IPS-18a (cell line): ENCODE data around the gene SARM1.

Experiments
- H3K27ac ChIP-seq: one replicate; pipeline ENCODE4 v1.5.1; 2013; ENCODE audit warnings: low read length
- H3K27me3 ChIP-seq: one replicate; pipeline ENCODE4 v1.6.1; 2013; ENCODE audit warnings: mild to moderate bottlenecking, low read length; ENCODE audit not compliant: control insufficient read depth, insufficient read depth
- H3K36me3 ChIP-seq: one replicate; pipeline ENCODE4 v1.6.1; 2013; ENCODE audit warnings: low read depth, low read length; ENCODE audit not compliant: control insufficient read depth
- H3K4me1 ChIP-seq: one replicate; pipeline ENCODE4 v1.6.1; 2013; ENCODE audit warnings: low read depth, low read length; ENCODE audit not compliant: control insufficient read depth
- H3K4me3 ChIP-seq: one replicate; pipeline ENCODE4 v1.5.1; 2013; ENCODE audit warnings: low read length
- H3K9ac ChIP-seq: one replicate; pipeline ENCODE4 v1.6.1; 2013; ENCODE audit warnings: mild to moderate bottlenecking, low read length, moderate library complexity
- H3K9me3 ChIP-seq: one replicate; pipeline ENCODE4 v1.6.1; 2013; ENCODE audit warnings: low read depth, low read length; ENCODE audit not compliant: control insufficient read depth

Gene SARM1

DNA sequence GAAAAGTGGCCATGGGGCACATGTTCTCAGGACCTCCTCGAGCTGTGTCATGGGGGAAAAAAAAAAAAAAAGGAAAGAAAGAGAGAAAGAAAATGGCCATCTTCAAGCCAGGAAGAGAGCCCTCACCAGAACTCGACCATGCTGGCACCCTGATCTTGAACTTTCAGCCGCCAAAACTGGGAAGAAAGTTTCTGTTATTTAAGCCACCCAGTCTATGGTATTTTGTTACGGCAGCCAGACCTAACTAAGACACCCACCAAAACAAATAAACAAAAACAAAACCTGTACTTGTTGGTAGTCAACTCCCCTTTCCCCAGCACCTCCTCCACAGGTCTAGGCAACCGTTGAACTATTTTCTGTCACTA is 75.9 kb downstream of the SARM1 start:
- H3K4me1 ChIP-seq = no peaks in the 10 kb centered on the region
- H3K9ac ChIP-seq = no peak overlapping the region
- no peak overlapping the region for H3K27ac ChIP-seq
- no peaks in the 10 kb centered on the region for H3K36me3 ChIP-seq
- H3K9me3 ChIP-seq = no peaks in the 10 kb centered on the region
- H3K4me3 ChIP-seq = no peak overlapping the region
- no peaks in the 10 kb centered on the region for H3K27me3 ChIP-seq

DNA sequence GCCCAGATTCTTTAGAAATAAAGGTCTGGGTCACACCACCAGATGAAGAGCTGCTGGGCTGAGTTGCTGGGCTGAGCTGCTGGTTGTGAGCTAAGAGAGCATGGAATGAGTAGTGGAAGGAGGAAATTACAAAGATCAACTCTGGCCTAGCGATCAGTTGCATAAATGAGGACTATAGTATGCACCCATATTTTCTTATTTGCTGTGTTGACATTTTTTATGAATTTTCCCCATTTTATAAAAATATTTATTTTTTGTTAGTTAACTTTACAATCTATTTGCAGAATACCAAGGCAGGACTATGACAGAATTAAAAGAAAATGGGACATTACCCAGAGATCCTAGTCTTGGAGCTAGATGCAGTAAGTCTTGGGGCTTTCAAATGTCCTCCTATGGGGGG is 78.4 kb downstream of the SARM1 start:
- H3K9me3 ChIP-seq = no peaks in the 10 kb centered on the region
- no peak overlapping the region for H3K4me3 ChIP-seq
- H3K27ac ChIP-seq = no peak overlapping the region
- no peaks in the 10 kb centered on the region for H3K4me1 ChIP-seq
- H3K36me3 ChIP-seq = no peaks in the 10 kb centered on the region
- H3K27me3 ChIP-seq = no peaks in the 10 kb centered on the region
- H3K9ac ChIP-seq = no peak overlapping the region
